Measurements from ENCODE around the gene KCTD3.

- TF ChIP-seq CTCF (conservative IDR thresholded peaks at IDR 0.05; ENCODE audit: low read depth, low read length) (no peak), EZH2 (IDR thresholded peaks at IDR 0.05; ENCODE audit: low read length, unreplicated experiment) (no peak), EZH2phosphoT487 (IDR thresholded peaks at IDR 0.05; ENCODE audit: borderline replicate concordance, low read length) (no peak)
Measured at GRCh38 chr1:215617979-215618378, 50.9 kb downstream of the KCTD3 start.

Data from PC-3 (cell line).